ENCODE measurements around the gene SDF2L1. TPM values are rescaled to one million over a fixed set of nuclear protein-coding genes. Genes with fewer than 3 reads are reported as not detected.

SDF2L1 gene
- polyA plus RNA-seq, 1 experiment: 22.8 TPM

DNA sequence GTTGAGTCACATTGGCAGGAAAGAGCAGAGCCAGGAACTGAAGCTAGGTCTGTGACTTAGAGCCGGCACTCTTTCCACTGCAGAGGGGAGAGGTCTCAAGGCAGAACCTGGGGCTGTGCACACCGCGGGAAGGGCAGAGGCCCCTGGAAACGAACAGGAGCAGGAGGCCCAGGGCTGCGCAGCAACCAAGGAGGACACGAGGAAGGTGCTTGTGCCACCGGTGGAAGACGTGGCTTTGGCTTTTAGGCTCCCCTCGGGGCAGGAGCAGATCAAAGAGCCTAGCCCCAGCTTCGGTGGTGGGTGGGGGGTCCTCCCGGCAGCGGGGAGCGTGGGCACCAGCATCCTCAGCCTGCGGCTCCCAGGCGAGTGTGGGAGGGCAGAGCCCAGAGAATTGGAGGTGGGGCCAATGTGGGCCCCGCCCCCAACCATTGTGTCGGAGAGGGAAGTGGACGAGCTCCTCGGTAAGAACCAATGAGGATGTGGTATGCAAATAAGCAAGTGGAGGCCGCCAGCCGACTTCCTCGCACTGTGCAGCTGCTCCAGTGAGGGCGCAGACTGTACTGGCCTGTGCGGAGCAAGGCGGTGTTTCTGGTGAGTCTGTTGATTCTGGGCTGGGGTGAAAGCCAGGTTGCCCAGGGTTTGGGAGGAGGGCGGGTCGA is 9.7 kb upstream of the SDF2L1 start, which contains the start of gene CCDC116:
Gene CCDC116, plus strand, starts transcription at position 524 of the 659 bp plus-strand sequence. CDS start 422 bp downstream, outside the sequence.
- no peak within 1 kb of the TSS for H3K4me3 ChIP-seq (ENCODE audit: low read depth, low read length)
- no peaks in the 10 kb centered on the region for H3K27me3 ChIP-seq (ENCODE audit: control insufficient read depth, insufficient read depth, low read length)
- TF ChIP-seq, protein P1, sequence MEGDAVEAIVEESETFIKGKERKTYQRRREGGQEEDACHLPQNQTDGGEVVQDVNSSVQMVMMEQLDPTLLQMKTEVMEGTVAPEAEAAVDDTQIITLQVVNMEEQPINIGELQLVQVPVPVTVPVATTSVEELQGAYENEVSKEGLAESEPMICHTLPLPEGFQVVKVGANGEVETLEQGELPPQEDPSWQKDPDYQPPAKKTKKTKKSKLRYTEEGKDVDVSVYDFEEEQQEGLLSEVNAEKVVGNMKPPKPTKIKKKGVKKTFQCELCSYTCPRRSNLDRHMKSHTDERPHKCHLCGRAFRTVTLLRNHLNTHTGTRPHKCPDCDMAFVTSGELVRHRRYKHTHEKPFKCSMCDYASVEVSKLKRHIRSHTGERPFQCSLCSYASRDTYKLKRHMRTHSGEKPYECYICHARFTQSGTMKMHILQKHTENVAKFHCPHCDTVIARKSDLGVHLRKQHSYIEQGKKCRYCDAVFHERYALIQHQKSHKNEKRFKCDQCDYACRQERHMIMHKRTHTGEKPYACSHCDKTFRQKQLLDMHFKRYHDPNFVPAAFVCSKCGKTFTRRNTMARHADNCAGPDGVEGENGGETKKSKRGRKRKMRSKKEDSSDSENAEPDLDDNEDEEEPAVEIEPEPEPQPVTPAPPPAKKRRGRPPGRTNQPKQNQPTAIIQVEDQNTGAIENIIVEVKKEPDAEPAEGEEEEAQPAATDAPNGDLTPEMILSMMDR (IDR thresholded peaks at IDR 0.05; ENCODE audit: insufficient read depth, low read depth, low read length): no peak
- peaks cover 3% of the 10 kb centered on the region for H3K36me3 ChIP-seq (ENCODE audit: control insufficient read depth, insufficient read depth, low read length)
- ChIA-PET CTCF (interaction anchor here (0.6 to 9.3 kb wide), 3 partner anchors 10 to 27 kb away, joined by 3 to 71 read pairs (median 56); partner anchors contain the start of gene SDF2L1), POLR2A (no interaction called here)
- no peak for DNase-seq (ENCODE audit: low read depth)

DNA sequence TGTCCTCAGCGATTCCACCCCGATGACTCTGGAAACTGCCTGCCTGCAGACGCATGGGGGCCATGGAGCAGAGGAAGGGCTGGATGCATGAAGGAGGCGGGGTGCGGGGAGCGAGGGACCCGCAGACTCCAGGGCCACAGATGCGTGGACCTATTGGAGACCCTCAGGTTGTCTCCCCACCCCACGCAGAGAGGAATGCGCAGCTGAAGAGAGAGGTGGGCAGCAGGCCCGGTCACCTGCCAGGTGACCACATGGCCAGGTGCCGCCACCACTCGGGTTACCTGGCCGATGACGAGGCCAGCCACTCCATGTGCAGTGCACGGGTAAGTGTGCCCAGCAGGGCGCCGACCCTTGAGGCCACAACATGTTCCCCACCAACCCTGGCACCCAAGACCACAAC is 9.2 kb upstream of the SDF2L1 start:
- ChIA-PET POLR2A (no interaction called here), CTCF (interaction anchor here (0.6 to 9.3 kb wide), 4 partner anchors 10 to 28 kb away, joined by 3 to 71 read pairs (median 30); partner anchors contain the start of gene SDF2L1)
- H3K27me3 ChIP-seq (ENCODE audit: control insufficient read depth, insufficient read depth, low read length): no peaks in the 10 kb centered on the region
- H3K36me3 ChIP-seq (ENCODE audit: control insufficient read depth, insufficient read depth, low read length): peaks cover 3% of the 10 kb centered on the region
- no peak overlapping the region for H3K4me3 ChIP-seq (ENCODE audit: low read depth, low read length)
- DNase-seq (ENCODE audit: low read depth): no peak
- TF ChIP-seq, protein P1 (IDR thresholded peaks at IDR 0.05; ENCODE audit: insufficient read depth, low read depth, low read length): no peak

DNA sequence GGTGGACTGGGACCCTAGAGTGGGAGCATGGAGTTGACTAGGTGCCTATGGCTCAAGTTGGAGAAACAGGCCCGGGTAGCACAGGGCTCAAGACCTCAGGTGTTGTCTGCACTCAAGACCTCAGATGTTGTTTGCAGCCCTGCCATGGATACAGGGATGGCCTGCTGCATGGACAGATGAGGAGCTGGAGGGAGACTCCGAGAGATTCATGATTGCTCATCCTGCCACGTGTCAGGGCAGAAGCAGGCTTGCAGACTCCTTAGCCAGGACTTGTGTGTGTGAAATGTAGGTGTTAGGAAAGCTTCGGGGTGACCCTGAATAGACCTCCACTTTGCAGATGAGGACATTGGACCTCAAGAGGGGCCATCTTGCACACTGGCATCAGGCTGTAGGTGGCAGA is 8.6 kb upstream of the SDF2L1 start:
- no peaks in the 10 kb centered on the region for H3K36me3 ChIP-seq (ENCODE audit: control insufficient read depth, insufficient read depth, low read length)
- H3K4me3 ChIP-seq (ENCODE audit: low read depth, low read length): no peak overlapping the region
- DNase-seq (ENCODE audit: low read depth): no peak
- CTCF ChIA-PET: interaction anchor here (1.0 to 9.3 kb wide), 3 partner anchors 9 to 20 kb away, joined by 3 to 71 read pairs (median 56); partner anchors contain the start of gene SDF2L1
- no peaks in the 10 kb centered on the region for H3K27me3 ChIP-seq (ENCODE audit: control insufficient read depth, insufficient read depth, low read length)
- POLR2A ChIA-PET: no interaction called here
- TF ChIP-seq, protein P1 (IDR thresholded peaks at IDR 0.05; ENCODE audit: insufficient read depth, low read depth, low read length): no peak

DNA sequence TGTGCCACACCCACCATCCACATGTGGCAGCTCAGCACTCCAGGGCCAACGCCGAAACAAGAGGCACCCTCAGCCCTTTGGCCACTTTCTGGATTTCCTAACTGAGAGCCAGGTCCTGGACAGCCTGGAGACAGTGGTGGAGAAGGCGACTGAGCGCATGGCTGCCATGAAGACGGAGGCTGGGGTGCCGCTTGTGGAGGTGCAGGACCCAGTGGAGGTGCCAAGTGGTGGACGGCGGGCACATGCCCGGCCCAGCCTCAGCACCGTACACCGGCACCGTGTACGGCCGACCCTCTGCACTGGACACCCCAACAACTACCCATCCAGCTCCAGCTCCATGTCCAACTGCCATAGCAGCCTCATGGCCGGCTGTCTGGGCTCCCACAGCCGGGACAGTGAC is 8.0 kb upstream of the SDF2L1 start:
- ChIA-PET CTCF (interaction anchor here (1.0 to 9.3 kb wide), 3 partner anchors 8 to 20 kb away, joined by 3 to 71 read pairs (median 56); partner anchors contain the start of gene SDF2L1), POLR2A (no interaction called here)
- no peak for DNase-seq (ENCODE audit: low read depth)
- TF ChIP-seq, protein P1 (IDR thresholded peaks at IDR 0.05; ENCODE audit: insufficient read depth, low read depth, low read length): no peak
- Histone ChIP-seq H3K4me3 (ENCODE audit: low read depth, low read length) (no peak overlapping the region), H3K36me3 (ENCODE audit: control insufficient read depth, insufficient read depth, low read length) (no peaks in the 10 kb centered on the region), H3K27me3 (ENCODE audit: control insufficient read depth, insufficient read depth, low read length) (no peaks in the 10 kb centered on the region)

DNA sequence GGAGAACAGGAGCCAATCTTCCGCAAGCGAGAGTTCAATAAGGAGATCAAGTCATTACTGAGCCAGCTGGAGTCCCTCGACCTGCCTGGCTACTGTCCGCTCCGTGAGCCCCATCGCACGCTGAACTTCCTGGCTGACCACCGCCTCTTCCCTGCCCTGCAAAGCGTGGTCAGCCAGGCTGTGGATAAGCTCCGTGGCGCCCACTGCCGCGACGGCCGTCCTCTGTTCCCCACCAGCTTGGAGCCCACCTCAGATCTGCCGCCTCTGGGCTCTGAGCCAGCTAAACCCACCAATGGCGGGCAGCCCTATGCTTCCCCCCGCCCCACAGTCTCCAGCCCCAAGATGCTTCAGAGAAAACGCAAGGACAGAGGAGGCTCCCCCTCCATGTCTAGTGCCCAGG is 7.3 kb upstream of the SDF2L1 start:
- CTCF ChIA-PET: interaction anchor here (9.0 to 9.3 kb wide), 2 partner anchors 8 to 12 kb away, joined by 56 to 71 read pairs; partner anchors contain the start of gene SDF2L1
- DNase-seq (ENCODE audit: low read depth): no peak
- Histone ChIP-seq H3K36me3 (ENCODE audit: control insufficient read depth, insufficient read depth, low read length) (no peaks in the 10 kb centered on the region), H3K27me3 (ENCODE audit: control insufficient read depth, insufficient read depth, low read length) (no peaks in the 10 kb centered on the region), H3K4me3 (ENCODE audit: low read depth, low read length) (no peak overlapping the region)
- TF ChIP-seq, protein P1 (IDR thresholded peaks at IDR 0.05; ENCODE audit: insufficient read depth, low read depth, low read length): no peak
- POLR2A ChIA-PET: no interaction called here
